ENCODE results near the gene TMEM95.
"Not testable (repeated sequence)": the region's sequence is repeated elsewhere in the genome, so short reads cannot be mapped to it uniquely, and the experiment has no call there.

The TMEM95 gene

GRCh38 chr17:7324438-7324779 is 30.5 kb upstream of the TMEM95 start:
- DNase-seq = no peak

GRCh38 chr17:7325031-7325528 is 29.9 kb upstream of the TMEM95 start:
- DNase-seq = no peak

- no peak for DNase-seq
Observed at GRCh38 chr17:7326186-7326585, 28.8 kb upstream of the TMEM95 start.

- DNase-seq = no peak
Observed at GRCh38 chr17:7327056-7327455, 27.9 kb upstream of the TMEM95 start.

GRCh38 chr17:7327501-7327900 is 27.5 kb upstream of the TMEM95 start:
- no peak for DNase-seq

- no peak for DNase-seq
Observed at GRCh38 chr17:7328009-7328408, 26.9 kb upstream of the TMEM95 start.

GRCh38 chr17:7328840-7329373 is 26.0 kb upstream of the TMEM95 start, which contains the start of gene NEURL4:
Gene NEURL4, minus strand, starts transcription at chr17:7329335. Its CDS starts 23 bp downstream, at chr17:7329312.
- no peak for DNase-seq

GRCh38 chr17:7329374-7329996 is 25.5 kb upstream of the TMEM95 start:
- DNase-seq = peak; percentile 88

- peak; percentile 64 for DNase-seq
Observed at GRCh38 chr17:7329997-7330637, 24.8 kb upstream of the TMEM95 start.

- no peak for DNase-seq
Observed at GRCh38 chr17:7330638-7331015, 24.3 kb upstream of the TMEM95 start.

- no peak for DNase-seq
Observed at GRCh38 chr17:7332111-7332510, 22.8 kb upstream of the TMEM95 start.

GRCh38 chr17:7332600-7333069 is 22.3 kb upstream of the TMEM95 start:
- not testable (repeated sequence) for DNase-seq

- DNase-seq = no peak
Observed at GRCh38 chr17:7334938-7335538, 19.9 kb upstream of the TMEM95 start.

GRCh38 chr17:7335765-7336164 is 19.2 kb upstream of the TMEM95 start:
- not testable (repeated sequence) for DNase-seq

- no peak for DNase-seq
Observed at GRCh38 chr17:7336240-7337175, 18.4 kb upstream of the TMEM95 start, which contains the start of gene ACAP1. Gene ACAP1, plus strand, starts transcription at chr17:7336529. Its CDS starts 206 bp downstream, at chr17:7336735.

- DNase-seq = not testable (repeated sequence)
Observed at GRCh38 chr17:7337600-7337999, 17.4 kb upstream of the TMEM95 start.

GRCh38 chr17:7340179-7340578 is 14.8 kb upstream of the TMEM95 start:
- no peak for DNase-seq

- DNase-seq = no peak
Observed at GRCh38 chr17:7341842-7342241, 13.1 kb upstream of the TMEM95 start.

- no peak for DNase-seq
Observed at GRCh38 chr17:7343250-7343649, 11.7 kb upstream of the TMEM95 start.

GRCh38 chr17:7346761-7347614 is 8.0 kb upstream of the TMEM95 start:
- DNase-seq = no peak
